ENCODE measurements around the gene SMIM20.

DNA sequence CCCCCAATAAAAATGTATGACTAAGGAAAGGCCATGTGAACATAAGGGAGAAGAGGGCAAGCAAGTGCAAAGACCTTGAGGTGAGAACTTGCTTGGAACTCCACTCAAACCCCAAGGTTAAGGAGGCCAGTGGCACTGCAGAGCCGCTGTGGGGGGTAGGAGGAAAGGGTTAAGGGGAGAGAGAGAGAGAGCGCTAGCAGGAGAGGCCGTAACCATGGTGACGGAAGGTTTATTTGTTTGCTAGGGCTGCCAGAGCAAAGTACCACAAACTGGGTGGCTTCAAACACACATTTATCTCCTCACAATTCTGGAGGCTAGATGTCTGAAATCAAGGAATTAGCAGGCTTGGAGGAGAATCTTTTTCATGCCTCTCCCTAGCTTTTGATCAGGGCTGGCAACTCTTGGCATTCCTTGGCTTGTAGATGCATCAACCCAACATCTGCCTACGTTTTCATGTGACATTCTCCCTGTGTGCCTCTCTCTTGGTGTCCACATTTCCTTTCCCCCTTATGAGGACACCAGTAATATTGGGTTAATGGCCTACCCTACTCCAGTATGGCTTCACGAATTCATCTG is 35.2 kb downstream of the SMIM20 start:
- TF ChIP-seq CTCF (conservative IDR thresholded peaks at IDR 0.05; ENCODE audit: low read depth, low read length) (no peak), MAZ (IDR thresholded peaks at IDR 0.05; ENCODE audit: borderline replicate concordance, low read depth, low read length) (no peak), POLR2A (IDR thresholded peaks at IDR 0.05; ENCODE audit: low read depth, low read length) (no peak), RAD21 (IDR thresholded peaks at IDR 0.05; ENCODE audit: low read length) (no peak), MXI1 (IDR thresholded peaks at IDR 0.05; ENCODE audit: borderline replicate concordance, low read depth, low read length) (no peak), SMC3 (IDR thresholded peaks at IDR 0.05; ENCODE audit: low read depth, low read length) (no peak), CEBPB (IDR thresholded peaks at IDR 0.05; ENCODE audit: low read depth, low read length) (no peak), BHLHE40 (IDR thresholded peaks at IDR 0.05; ENCODE audit: low read depth, low read length) (no peak), RFX5 (IDR thresholded peaks at IDR 0.05; ENCODE audit: low read depth, low read length) (no peak)
- TF ChIP-seq, protein P1, sequence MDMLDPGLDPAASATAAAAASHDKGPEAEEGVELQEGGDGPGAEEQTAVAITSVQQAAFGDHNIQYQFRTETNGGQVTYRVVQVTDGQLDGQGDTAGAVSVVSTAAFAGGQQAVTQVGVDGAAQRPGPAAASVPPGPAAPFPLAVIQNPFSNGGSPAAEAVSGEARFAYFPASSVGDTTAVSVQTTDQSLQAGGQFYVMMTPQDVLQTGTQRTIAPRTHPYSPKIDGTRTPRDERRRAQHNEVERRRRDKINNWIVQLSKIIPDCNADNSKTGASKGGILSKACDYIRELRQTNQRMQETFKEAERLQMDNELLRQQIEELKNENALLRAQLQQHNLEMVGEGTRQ (IDR thresholded peaks at IDR 0.05; ENCODE audit: low read depth, low read length): no peak
- TF ChIP-seq, protein P2, sequence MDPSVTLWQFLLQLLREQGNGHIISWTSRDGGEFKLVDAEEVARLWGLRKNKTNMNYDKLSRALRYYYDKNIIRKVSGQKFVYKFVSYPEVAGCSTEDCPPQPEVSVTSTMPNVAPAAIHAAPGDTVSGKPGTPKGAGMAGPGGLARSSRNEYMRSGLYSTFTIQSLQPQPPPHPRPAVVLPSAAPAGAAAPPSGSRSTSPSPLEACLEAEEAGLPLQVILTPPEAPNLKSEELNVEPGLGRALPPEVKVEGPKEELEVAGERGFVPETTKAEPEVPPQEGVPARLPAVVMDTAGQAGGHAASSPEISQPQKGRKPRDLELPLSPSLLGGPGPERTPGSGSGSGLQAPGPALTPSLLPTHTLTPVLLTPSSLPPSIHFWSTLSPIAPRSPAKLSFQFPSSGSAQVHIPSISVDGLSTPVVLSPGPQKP (IDR thresholded peaks at IDR 0.05; ENCODE audit: borderline replicate concordance, low read depth, low read length): no peak

All from IMR-90 (cell line).